ENCODE measurements around the gene HEATR5B.

HEATR5B gene

DNA sequence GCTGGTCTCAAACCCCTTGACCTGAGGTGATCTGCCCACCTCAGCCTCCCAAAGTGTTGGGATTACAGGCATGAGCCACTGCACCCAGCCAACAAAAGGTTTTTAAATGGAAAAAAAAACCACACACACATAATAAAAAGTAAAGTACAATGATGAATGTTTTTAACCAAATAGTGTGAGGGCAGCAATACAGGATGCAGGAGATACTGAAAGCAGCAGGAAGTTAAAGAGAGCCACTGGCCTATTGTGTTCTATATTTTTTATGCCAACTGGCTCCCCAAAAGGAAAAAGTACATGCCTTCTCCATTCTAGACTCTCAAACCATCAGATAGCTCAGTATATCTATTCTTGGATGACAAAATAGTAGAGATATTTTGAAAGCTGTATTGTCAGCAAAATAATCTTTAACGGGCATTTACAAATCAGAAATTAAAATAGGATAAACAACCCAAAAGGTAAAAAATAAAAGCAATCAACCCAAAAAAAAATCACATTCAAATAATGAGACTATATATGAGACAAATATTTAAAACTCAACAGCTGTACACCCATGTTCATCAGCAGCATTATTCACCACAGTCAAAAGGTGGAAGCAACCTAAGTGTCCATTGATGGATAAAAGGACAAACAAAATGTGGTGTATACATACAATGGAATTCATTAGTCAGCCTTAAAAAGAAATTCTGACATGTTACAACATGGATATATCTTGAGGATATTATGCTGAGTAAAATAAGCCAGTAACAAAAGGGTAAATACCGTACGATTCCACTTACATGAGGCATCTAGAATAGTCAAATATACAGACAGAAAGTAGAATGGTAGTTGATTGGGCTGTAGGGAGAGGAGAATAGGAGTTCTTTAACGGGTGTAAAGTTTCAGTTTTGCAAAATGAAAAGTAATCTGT is 26.4 kb upstream of the HEATR5B start:
- TF ChIP-seq, protein P1, sequence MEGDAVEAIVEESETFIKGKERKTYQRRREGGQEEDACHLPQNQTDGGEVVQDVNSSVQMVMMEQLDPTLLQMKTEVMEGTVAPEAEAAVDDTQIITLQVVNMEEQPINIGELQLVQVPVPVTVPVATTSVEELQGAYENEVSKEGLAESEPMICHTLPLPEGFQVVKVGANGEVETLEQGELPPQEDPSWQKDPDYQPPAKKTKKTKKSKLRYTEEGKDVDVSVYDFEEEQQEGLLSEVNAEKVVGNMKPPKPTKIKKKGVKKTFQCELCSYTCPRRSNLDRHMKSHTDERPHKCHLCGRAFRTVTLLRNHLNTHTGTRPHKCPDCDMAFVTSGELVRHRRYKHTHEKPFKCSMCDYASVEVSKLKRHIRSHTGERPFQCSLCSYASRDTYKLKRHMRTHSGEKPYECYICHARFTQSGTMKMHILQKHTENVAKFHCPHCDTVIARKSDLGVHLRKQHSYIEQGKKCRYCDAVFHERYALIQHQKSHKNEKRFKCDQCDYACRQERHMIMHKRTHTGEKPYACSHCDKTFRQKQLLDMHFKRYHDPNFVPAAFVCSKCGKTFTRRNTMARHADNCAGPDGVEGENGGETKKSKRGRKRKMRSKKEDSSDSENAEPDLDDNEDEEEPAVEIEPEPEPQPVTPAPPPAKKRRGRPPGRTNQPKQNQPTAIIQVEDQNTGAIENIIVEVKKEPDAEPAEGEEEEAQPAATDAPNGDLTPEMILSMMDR (IDR thresholded peaks at IDR 0.05; ENCODE audit: control insufficient read depth, extremely low read depth, insufficient read depth): no peak
- no peak overlapping the region for H3K4me3 ChIP-seq (ENCODE audit: low read depth, low read length)
- no peak for DNase-seq (ENCODE audit: low read depth)

DNA sequence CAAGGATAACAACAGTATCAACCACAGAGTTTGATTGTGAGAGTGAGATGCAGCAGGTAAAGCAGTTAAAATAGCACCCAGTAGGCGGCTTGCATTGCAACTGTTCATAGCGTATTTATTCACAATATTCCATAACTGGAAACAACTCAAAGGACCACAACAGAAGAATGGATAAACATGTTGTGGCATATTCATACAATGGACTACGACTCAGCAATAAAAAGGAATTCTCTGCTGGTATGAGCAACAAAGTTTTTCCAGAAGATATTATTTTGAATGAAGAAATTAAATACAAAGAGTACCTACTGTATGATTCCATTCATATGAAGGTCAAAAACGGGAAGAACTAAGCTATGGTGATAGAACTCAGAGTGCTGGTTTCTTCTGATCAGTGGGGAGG is 25.4 kb upstream of the HEATR5B start:
- TF ChIP-seq, protein P1 (IDR thresholded peaks at IDR 0.05; ENCODE audit: control insufficient read depth, extremely low read depth, insufficient read depth): no peak
- DNase-seq (ENCODE audit: low read depth): no peak
- no peak overlapping the region for H3K4me3 ChIP-seq (ENCODE audit: low read depth, low read length)

DNA sequence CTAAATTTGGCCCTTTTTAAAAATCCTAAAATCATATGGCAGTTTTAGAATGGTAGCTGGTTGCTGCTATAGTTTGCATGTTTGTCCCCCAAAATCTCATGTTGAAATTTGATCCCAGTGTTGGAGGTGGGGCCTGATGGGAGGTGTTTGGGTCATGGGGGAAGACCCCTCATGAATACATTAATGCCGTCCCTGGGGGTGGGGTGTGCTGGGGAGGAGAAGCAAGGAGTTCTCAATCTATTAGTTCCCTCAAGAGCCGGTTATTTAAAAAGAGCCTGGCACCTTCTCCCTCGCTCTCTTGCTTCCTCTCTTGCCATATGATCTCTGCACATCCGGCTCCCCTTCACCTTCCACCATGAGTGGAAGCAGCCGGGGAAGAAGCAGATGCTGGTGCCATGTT is 21.0 kb upstream of the HEATR5B start:
- no peak for DNase-seq (ENCODE audit: low read depth)
- TF ChIP-seq, protein P1 (IDR thresholded peaks at IDR 0.05; ENCODE audit: control insufficient read depth, extremely low read depth, insufficient read depth): no peak
- no peak overlapping the region for H3K4me3 ChIP-seq (ENCODE audit: low read depth, low read length)

DNA sequence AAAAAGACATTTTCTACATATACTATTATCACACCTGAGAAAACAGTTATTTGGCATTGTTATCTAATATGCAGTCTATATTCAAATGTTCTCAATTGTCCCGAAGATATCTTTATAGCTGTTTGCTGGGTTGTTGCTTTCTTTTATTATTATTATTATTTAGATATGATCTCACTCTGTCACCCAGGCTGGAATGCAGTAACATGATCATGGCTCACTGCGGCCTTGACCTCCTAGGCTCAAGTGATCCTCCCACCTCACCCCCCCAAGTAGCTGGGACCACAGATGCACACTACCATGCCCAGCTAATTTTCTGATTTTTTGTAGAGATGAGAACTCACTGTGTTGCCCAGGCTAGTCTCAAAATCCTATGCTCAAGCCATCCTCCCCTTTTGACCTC is 20.0 kb upstream of the HEATR5B start:
- TF ChIP-seq, protein P1 (IDR thresholded peaks at IDR 0.05; ENCODE audit: control insufficient read depth, extremely low read depth, insufficient read depth): no peak
- no peak overlapping the region for H3K4me3 ChIP-seq (ENCODE audit: low read depth, low read length)
- no peak for DNase-seq (ENCODE audit: low read depth)

DNA sequence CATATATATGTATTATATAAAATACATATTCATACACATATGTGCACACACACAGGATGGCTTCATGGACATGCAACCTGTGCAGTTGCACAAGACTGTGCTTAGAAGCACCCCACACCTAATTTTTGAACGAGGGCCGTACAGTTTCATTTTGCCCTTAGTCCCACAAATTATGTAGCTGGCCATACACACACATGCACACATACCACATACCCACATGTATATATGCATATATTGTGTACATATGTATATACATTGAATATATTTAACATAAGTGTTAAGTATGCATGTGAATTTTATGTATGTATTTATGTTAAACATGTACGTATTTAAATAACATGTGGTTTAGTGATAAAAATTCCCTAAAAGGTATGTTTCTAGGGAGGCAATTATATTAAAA is 18.4 kb upstream of the HEATR5B start:
- no peak overlapping the region for H3K4me3 ChIP-seq (ENCODE audit: low read depth, low read length)
- DNase-seq (ENCODE audit: low read depth): no peak
- TF ChIP-seq, protein P1 (IDR thresholded peaks at IDR 0.05; ENCODE audit: control insufficient read depth, extremely low read depth, insufficient read depth): no peak

DNA sequence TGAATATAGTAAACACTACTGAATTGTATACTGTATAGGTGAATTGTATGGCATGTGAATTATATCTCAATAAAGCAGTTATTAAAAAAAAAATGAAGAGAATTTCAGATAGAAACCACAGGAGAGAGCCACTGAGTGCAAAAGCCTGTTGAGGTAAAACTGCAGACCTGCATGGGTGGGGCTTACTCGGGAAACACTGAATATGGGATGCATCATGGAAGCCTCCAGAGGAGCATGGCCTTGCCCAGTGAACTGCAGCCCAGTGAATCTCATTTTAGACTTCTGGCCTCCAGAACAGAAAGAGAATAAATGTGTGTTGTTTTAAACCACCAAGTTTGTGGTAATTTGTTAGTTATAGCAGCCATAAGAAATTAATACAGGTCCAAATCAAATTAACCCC is 15.9 kb upstream of the HEATR5B start:
- H3K4me3 ChIP-seq (ENCODE audit: low read depth, low read length): no peak overlapping the region
- DNase-seq (ENCODE audit: low read depth): no peak
- TF ChIP-seq, protein P1 (IDR thresholded peaks at IDR 0.05; ENCODE audit: control insufficient read depth, extremely low read depth, insufficient read depth): no peak
